ENCODE measurements around the gene FIBIN.
"Not testable (repeated sequence)": the region's sequence is repeated elsewhere in the genome, so short reads cannot be mapped to it uniquely, and the experiment has no call there.

FIBIN gene

GRCh38 chr11:26976389-26976788 lies 17.5 kb upstream of the FIBIN start:
- ATAC-seq (ENCODE audit: insufficient read depth, low read depth): no peak
- Histone ChIP-seq H3K9me3 (ENCODE audit: insufficient read depth, low read length, severe bottlenecking) (no peaks in the 10 kb centered on the region), H3K27me3 (ENCODE audit: insufficient read depth, low read length, poor library complexity) (no peaks in the 10 kb centered on the region), H3K79me2 (ENCODE audit: insufficient read depth, low read length) (no peaks in the 10 kb centered on the region), H3K4me3 (ENCODE audit: low read depth in 1 of 2, low read length in 2 of 2) (no peak overlapping the region), H2AFZ (ENCODE audit: low read depth, low read length) (no peak overlapping the region), H3K27ac (ENCODE audit: low read length) (no peak overlapping the region), H3K4me1 (ENCODE audit: insufficient read depth, low read length) (no peaks in the 10 kb centered on the region), H4K20me1 (ENCODE audit: insufficient read depth, low read length) (no peaks in the 10 kb centered on the region), H3K4me2 (ENCODE audit: insufficient read depth, low read length) (no peak overlapping the region), H3K36me3 (ENCODE audit: insufficient read depth, low read length) (no peaks in the 10 kb centered on the region), H3K9ac (ENCODE audit: low read depth, low read length) (no peak overlapping the region)
- no peak for DNase-seq
- TF ChIP-seq CTCF (IDR thresholded peaks at IDR 0.05; ENCODE audit: borderline replicate concordance, extremely low read depth, low read length, poor library complexity, severe bottlenecking): no peak
- TF ChIP-seq EZH2 (IDR thresholded peaks at IDR 0.05; ENCODE audit: borderline replicate concordance, low read depth, low read length, severe bottlenecking): no peak

DNA sequence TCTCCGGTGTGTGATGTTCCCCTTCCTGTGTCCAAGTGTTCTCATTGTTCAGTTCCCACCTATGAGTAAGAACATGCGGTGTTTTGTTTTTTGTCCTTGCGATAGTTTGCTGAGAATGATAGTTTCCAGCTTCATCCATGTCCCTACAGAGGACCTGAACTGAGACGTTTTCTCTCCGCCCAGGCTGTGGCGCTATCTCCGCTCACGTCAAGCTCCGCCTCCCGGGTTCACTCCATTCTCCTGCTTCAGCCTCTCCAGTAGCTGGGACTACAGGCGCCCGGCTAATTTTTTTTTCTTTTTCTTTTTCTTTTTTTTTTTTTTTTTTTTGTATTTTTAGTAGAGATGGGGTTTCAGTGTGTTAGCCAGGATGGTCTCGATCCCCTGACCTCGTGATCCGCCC lies 16.7 kb upstream of the FIBIN start:
- not testable (repeated sequence) for H3K27me3 ChIP-seq (ENCODE audit: insufficient read depth, low read length, poor library complexity); H3K9ac ChIP-seq (ENCODE audit: low read depth, low read length); ATAC-seq (ENCODE audit: insufficient read depth, low read depth); H3K36me3 ChIP-seq (ENCODE audit: insufficient read depth, low read length); H4K20me1 ChIP-seq (ENCODE audit: insufficient read depth, low read length); H3K79me2 ChIP-seq (ENCODE audit: insufficient read depth, low read length); H3K27ac ChIP-seq (ENCODE audit: low read length); H3K4me2 ChIP-seq (ENCODE audit: insufficient read depth, low read length); H3K4me1 ChIP-seq (ENCODE audit: insufficient read depth, low read length); H2AFZ ChIP-seq (ENCODE audit: low read depth, low read length); H3K4me3 ChIP-seq (ENCODE audit: low read depth in 1 of 2, low read length in 2 of 2); DNase-seq; H3K9me3 ChIP-seq (ENCODE audit: insufficient read depth, low read length, severe bottlenecking)

- TF ChIP-seq CTCF (IDR thresholded peaks at IDR 0.05; ENCODE audit: borderline replicate concordance, extremely low read depth, low read length, poor library complexity, severe bottlenecking) (no peak), EZH2 (IDR thresholded peaks at IDR 0.05; ENCODE audit: borderline replicate concordance, low read depth, low read length, severe bottlenecking) (no peak)
- DNase-seq: no peak
- ATAC-seq (ENCODE audit: insufficient read depth, low read depth): no peak
- Histone ChIP-seq H3K36me3 (ENCODE audit: insufficient read depth, low read length) (no peaks in the 10 kb centered on the region), H3K27me3 (ENCODE audit: insufficient read depth, low read length, poor library complexity) (no peaks in the 10 kb centered on the region), H3K4me3 (ENCODE audit: low read depth in 1 of 2, low read length in 2 of 2) (no peak overlapping the region), H2AFZ (ENCODE audit: low read depth, low read length) (no peak overlapping the region), H3K27ac (ENCODE audit: low read length) (no peak overlapping the region), H3K4me1 (ENCODE audit: insufficient read depth, low read length) (no peaks in the 10 kb centered on the region), H3K4me2 (ENCODE audit: insufficient read depth, low read length) (no peak overlapping the region), H4K20me1 (ENCODE audit: insufficient read depth, low read length) (no peaks in the 10 kb centered on the region), H3K9ac (ENCODE audit: low read depth, low read length) (no peak overlapping the region), H3K9me3 (ENCODE audit: insufficient read depth, low read length, severe bottlenecking) (no peaks in the 10 kb centered on the region), H3K79me2 (ENCODE audit: insufficient read depth, low read length) (no peaks in the 10 kb centered on the region)
These were observed 10.3 kb upstream of the FIBIN start for GRCh38 chr11:26983645-26984044.

DNA sequence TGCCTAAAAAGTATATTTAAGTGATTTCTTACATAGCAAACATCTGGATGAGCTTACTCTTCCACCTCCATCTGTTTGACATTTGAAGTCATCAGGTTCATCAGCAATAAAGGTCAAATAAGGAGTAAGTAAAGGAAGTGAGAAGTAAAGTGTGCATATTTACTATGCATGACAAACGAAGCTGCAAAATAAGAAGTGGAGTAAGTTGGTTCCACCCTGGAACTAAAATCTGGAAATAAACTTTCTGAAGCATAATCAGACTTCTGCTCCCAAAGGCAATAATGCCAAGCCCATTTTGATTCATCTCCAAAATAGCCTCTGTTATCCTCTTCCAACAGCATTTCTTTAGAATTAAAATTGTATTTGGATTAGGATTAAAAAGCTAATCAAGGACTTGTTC lies 8.4 kb upstream of the FIBIN start:
- no peak overlapping the region for H3K4me2 ChIP-seq (ENCODE audit: insufficient read depth, low read length)
- no peak for TF ChIP-seq CTCF (IDR thresholded peaks at IDR 0.05; ENCODE audit: borderline replicate concordance, extremely low read depth, low read length, poor library complexity, severe bottlenecking)
- TF ChIP-seq EZH2 (IDR thresholded peaks at IDR 0.05; ENCODE audit: borderline replicate concordance, low read depth, low read length, severe bottlenecking): no peak
- no peaks in the 10 kb centered on the region for H3K4me1 ChIP-seq (ENCODE audit: insufficient read depth, low read length)
- ATAC-seq (ENCODE audit: insufficient read depth, low read depth) (no peak), DNase-seq (no peak)
- H3K27ac ChIP-seq (ENCODE audit: low read length): no peak overlapping the region
- no peaks in the 10 kb centered on the region for H3K9me3 ChIP-seq (ENCODE audit: insufficient read depth, low read length, severe bottlenecking)
- H3K9ac ChIP-seq (ENCODE audit: low read depth, low read length): no peak overlapping the region
- no peaks in the 10 kb centered on the region for H3K79me2 ChIP-seq (ENCODE audit: insufficient read depth, low read length)
- no peaks in the 10 kb centered on the region for H3K27me3 ChIP-seq (ENCODE audit: insufficient read depth, low read length, poor library complexity)
- no peak overlapping the region for H2AFZ ChIP-seq (ENCODE audit: low read depth, low read length)
- no peaks in the 10 kb centered on the region for H4K20me1 ChIP-seq (ENCODE audit: insufficient read depth, low read length)
- H3K4me3 ChIP-seq (ENCODE audit: low read depth in 1 of 2, low read length in 2 of 2): no peak overlapping the region
- no peaks in the 10 kb centered on the region for H3K36me3 ChIP-seq (ENCODE audit: insufficient read depth, low read length)
